ENCODE data around the gene HMCES.

HMCES gene

GRCh38 chr3:129276385-129276784, 2.3 kb upstream of the HMCES start:
- H3K36me3 Mint-ChIP-seq = peaks cover 97% of the 10 kb centered on the region
- ATAC-seq = peak; percentile 22
- no peak overlapping the region for H3K27ac Mint-ChIP-seq

GRCh38 chr3:129277829-129278271, 820 bp upstream of the HMCES start:
- Mint-ChIP-seq H3K4me1 (peaks cover 57% of the 10 kb centered on the region), H3K4me3 (peak overlapping the region; percentile 92), H3K27ac (peak overlapping the region; percentile 96), H3K9me3 (no peaks in the 10 kb centered on the region), H3K36me3 (peaks cover 94% of the 10 kb centered on the region)
- ATAC-seq (no peak), DNase-seq (ENCODE audit: low spot score in 2 of 2) (no peak)

More at GRCh38 chr3:129276385-129276784, 2.3 kb upstream of the HMCES start:
- Mint-ChIP-seq H3K4me1 (peaks cover 44% of the 10 kb centered on the region), H3K4me3 (no peak overlapping the region), H3K9me3 (no peaks in the 10 kb centered on the region)
- DNase-seq (ENCODE audit: low spot score in 2 of 2) = no peak

- H3K9me3 Mint-ChIP-seq = no peaks in the 10 kb centered on the region
- ATAC-seq = peak; percentile 60
- peak overlapping the region; percentile 96 for H3K27ac Mint-ChIP-seq
- peak overlapping the region; percentile 92 for H3K4me3 Mint-ChIP-seq
- H3K36me3 Mint-ChIP-seq = peaks cover 94% of the 10 kb centered on the region
- peaks cover 62% of the 10 kb centered on the region for H3K4me1 Mint-ChIP-seq
- DNase-seq (ENCODE audit: low spot score in 2 of 2) = peak; percentile 23 to 78
These were observed 566 bp downstream of the HMCES start for GRCh38 chr3:129278966-129279906.

- DNase-seq (ENCODE audit: low spot score in 2 of 2) (no peak), ATAC-seq (no peak)
- no peak overlapping the region for H3K27ac Mint-ChIP-seq
- peaks cover 62% of the 10 kb centered on the region for H3K4me1 Mint-ChIP-seq
- H3K9me3 Mint-ChIP-seq = no peaks in the 10 kb centered on the region
- peaks cover 94% of the 10 kb centered on the region for H3K36me3 Mint-ChIP-seq
- H3K4me3 Mint-ChIP-seq = peak overlapping the region; percentile 92
These were observed 1.5 kb downstream of the HMCES start for GRCh38 chr3:129280183-129280582.

- Mint-ChIP-seq H3K27ac (peak overlapping the region; percentile 75), H3K36me3 (peaks cover 92% of the 10 kb centered on the region), H3K4me1 (peaks cover 52% of the 10 kb centered on the region), H3K4me3 (no peak overlapping the region), H3K9me3 (no peaks in the 10 kb centered on the region)
- ATAC-seq = no peak
- DNase-seq (ENCODE audit: low spot score in 2 of 2) = no peak
These were observed 3.1 kb downstream of the HMCES start for GRCh38 chr3:129281726-129282125.

- peaks cover 92% of the 10 kb centered on the region for H3K36me3 Mint-ChIP-seq
These were observed 4.2 kb downstream of the HMCES start for GRCh38 chr3:129282727-129283327.

GRCh38 chr3:129286081-129286480, 7.4 kb downstream of the HMCES start:
- Mint-ChIP-seq H3K4me1 (peaks cover 21% of the 10 kb centered on the region), H3K9me3 (no peaks in the 10 kb centered on the region), H3K36me3 (peaks cover 95% of the 10 kb centered on the region), H3K4me3 (no peak overlapping the region), H3K27ac (peak overlapping the region; percentile 56)
- DNase-seq (ENCODE audit: low spot score in 2 of 2) = no peak
- no peak for ATAC-seq

More at GRCh38 chr3:129282727-129283327, 4.2 kb downstream of the HMCES start:
- DNase-seq (ENCODE audit: low spot score in 2 of 2) (peak in 1 of 2 donors; percentile 57), ATAC-seq (peak; percentile 59)
- Mint-ChIP-seq H3K4me1 (peaks cover 42% of the 10 kb centered on the region), H3K27ac (peak overlapping the region; percentile 74), H3K4me3 (no peak overlapping the region), H3K9me3 (no peaks in the 10 kb centered on the region)

GRCh38 chr3:129288446-129288845, 9.8 kb downstream of the HMCES start:
- DNase-seq (ENCODE audit: low spot score in 2 of 2) (no peak), ATAC-seq (no peak)
- H3K27ac Mint-ChIP-seq = no peak overlapping the region
- H3K36me3 Mint-ChIP-seq = peaks cover 97% of the 10 kb centered on the region
- no peak overlapping the region for H3K4me3 Mint-ChIP-seq
- peaks cover 6% of the 10 kb centered on the region for H3K4me1 Mint-ChIP-seq
- no peaks in the 10 kb centered on the region for H3K9me3 Mint-ChIP-seq

- Mint-ChIP-seq H3K27ac (no peak overlapping the region), H3K36me3 (peaks cover 97% of the 10 kb centered on the region), H3K4me1 (peaks cover 6% of the 10 kb centered on the region), H3K9me3 (no peaks in the 10 kb centered on the region), H3K4me3 (no peak overlapping the region)
- ATAC-seq = no peak
- no peak for DNase-seq (ENCODE audit: low spot score in 2 of 2)
These were observed 10.7 kb downstream of the HMCES start for GRCh38 chr3:129289201-129289921.

- peaks cover 98% of the 10 kb centered on the region for H3K36me3 Mint-ChIP-seq
- DNase-seq (ENCODE audit: low spot score in 2 of 2) = no peak
- ATAC-seq = no peak
- H3K4me3 Mint-ChIP-seq = no peak overlapping the region
- no peaks in the 10 kb centered on the region for H3K9me3 Mint-ChIP-seq
- no peak overlapping the region for H3K27ac Mint-ChIP-seq
- H3K4me1 Mint-ChIP-seq = peaks cover 9% of the 10 kb centered on the region
These were observed 12.7 kb downstream of the HMCES start for GRCh38 chr3:129291236-129291886.

- Mint-ChIP-seq H3K4me3 (no peak overlapping the region), H3K36me3 (peaks cover 98% of the 10 kb centered on the region)
These were observed 16.6 kb downstream of the HMCES start for GRCh38 chr3:129295286-129295685.

GRCh38 chr3:129304146-129304961, 25.7 kb downstream of the HMCES start:
- ATAC-seq (no peak), DNase-seq (ENCODE audit: low spot score in 2 of 2) (no peak)
- Mint-ChIP-seq H3K36me3 (peaks cover 69% of the 10 kb centered on the region), H3K4me1 (peaks cover 13% of the 10 kb centered on the region), H3K4me3 (no peak overlapping the region), H3K9me3 (no peaks in the 10 kb centered on the region), H3K27ac (peak overlapping the region; percentile 50)

More at GRCh38 chr3:129295286-129295685, 16.6 kb downstream of the HMCES start:
- ATAC-seq = no peak
- Mint-ChIP-seq H3K4me1 (peaks cover 9% of the 10 kb centered on the region), H3K9me3 (no peaks in the 10 kb centered on the region), H3K27ac (no peak overlapping the region)
- no peak for DNase-seq (ENCODE audit: low spot score in 2 of 2)

GRCh38 chr3:129304962-129305222, 26.2 kb downstream of the HMCES start:
- peaks cover 13% of the 10 kb centered on the region for H3K4me1 Mint-ChIP-seq
- H3K4me3 Mint-ChIP-seq = no peak overlapping the region
- H3K27ac Mint-ChIP-seq = peak overlapping the region; percentile 50
- no peaks in the 10 kb centered on the region for H3K9me3 Mint-ChIP-seq
- DNase-seq (ENCODE audit: low spot score in 2 of 2) = no peak
- no peak for ATAC-seq
- peaks cover 64% of the 10 kb centered on the region for H3K36me3 Mint-ChIP-seq

- ATAC-seq = no peak
- no peak for DNase-seq (ENCODE audit: low spot score in 2 of 2)
- H3K4me1 Mint-ChIP-seq = peaks cover 16% of the 10 kb centered on the region
- H3K9me3 Mint-ChIP-seq = no peaks in the 10 kb centered on the region
- no peak overlapping the region for H3K27ac Mint-ChIP-seq
- H3K4me3 Mint-ChIP-seq = no peak overlapping the region
- peaks cover 56% of the 10 kb centered on the region for H3K36me3 Mint-ChIP-seq
These were observed 27.0 kb downstream of the HMCES start for GRCh38 chr3:129305592-129306091.
